GM19455 (cell line): ENCODE results near the gene GGPS1.
"Not testable (repeated sequence)": the region's sequence is repeated elsewhere in the genome, so short reads cannot be mapped to it uniquely, and the experiment has no call there.

ENCODE experiments used
- ATAC-seq: cut with Tn5 transposase; IDR thresholded peaks from one replicate; pipeline ENCODE4 v1.9.1; 2021; ENCODE audit not compliant: unreplicated experiment

GGPS1 gene

GRCh38 chr1:235328271-235329138 is at the start of gene GGPS1:
TSS of gene GGPS1 (plus strand) at chr1:235328570. CDS start at chr1:235335265, 6,695 bp downstream.
- ATAC-seq = peak; percentile 62

- no peak for ATAC-seq
These were observed 49.5 kb upstream of the GGPS1 start for GRCh38 chr1:235278915-235279292.

GRCh38 chr1:235279694-235280093 is 48.7 kb upstream of the GGPS1 start:
- no peak for ATAC-seq

GRCh38 chr1:235280467-235280866 is 47.9 kb upstream of the GGPS1 start:
- ATAC-seq = no peak

- not testable (repeated sequence) for ATAC-seq
These were observed 44.7 kb upstream of the GGPS1 start for GRCh38 chr1:235283636-235284035.

GRCh38 chr1:235284231-235284769 is 44.1 kb upstream of the GGPS1 start:
- ATAC-seq = no peak

GRCh38 chr1:235286667-235287066 is 41.7 kb upstream of the GGPS1 start:
- ATAC-seq = no peak

- ATAC-seq = no peak
These were observed 41.0 kb upstream of the GGPS1 start for GRCh38 chr1:235287208-235287882.

GRCh38 chr1:235289859-235290739 is 38.3 kb upstream of the GGPS1 start:
- ATAC-seq = no peak

GRCh38 chr1:235290740-235291502 is 37.4 kb upstream of the GGPS1 start:
- ATAC-seq = no peak

GRCh38 chr1:235291599-235292091 is 36.7 kb upstream of the GGPS1 start:
- ATAC-seq = no peak

- ATAC-seq = no peak
These were observed 35.6 kb upstream of the GGPS1 start for GRCh38 chr1:235292790-235293189.

GRCh38 chr1:235293322-235293942 is 34.9 kb upstream of the GGPS1 start:
- no peak for ATAC-seq

- ATAC-seq = no peak
These were observed 32.4 kb upstream of the GGPS1 start for GRCh38 chr1:235295902-235296350.

GRCh38 chr1:235296729-235297128 is 31.6 kb upstream of the GGPS1 start:
- no peak for ATAC-seq

GRCh38 chr1:235297579-235297978 is 30.8 kb upstream of the GGPS1 start:
- ATAC-seq = no peak

GRCh38 chr1:235298758-235299157 is 29.6 kb upstream of the GGPS1 start:
- ATAC-seq = no peak

GRCh38 chr1:235299169-235299858 is 29.1 kb upstream of the GGPS1 start:
- ATAC-seq = no peak

GRCh38 chr1:235302143-235302542 is 26.2 kb upstream of the GGPS1 start:
- ATAC-seq = no peak
